SHP77 treated with DMSO at 0.1 percent for 48 hours (cell line): ENCODE results near the gene EPHA1.

Source experiments
- DNase-seq: peaks from one replicate; lab custom pipeline; 2025; lab: John Stamatoyannopoulos, UW

Gene EPHA1

DNA sequence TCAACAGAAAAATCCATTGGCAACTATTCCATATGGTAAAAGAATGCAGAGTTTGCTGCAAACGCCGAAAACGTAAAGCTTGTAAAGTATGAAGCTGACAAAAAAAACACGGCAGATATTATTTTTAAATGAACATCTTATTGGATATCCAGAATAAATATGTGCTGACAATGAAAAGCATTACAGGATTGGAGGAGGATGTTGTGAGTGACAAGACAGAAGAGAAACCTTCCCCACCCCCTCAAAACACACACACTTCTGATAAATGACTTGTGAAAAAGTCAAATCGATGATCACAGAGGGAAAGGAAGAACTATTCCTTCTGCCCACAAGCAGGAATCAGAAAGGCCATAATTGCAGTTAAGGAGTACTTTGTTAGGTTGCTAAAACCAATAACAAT is 60.7 kb downstream of the EPHA1 start:
- no peak for DNase-seq

DNA sequence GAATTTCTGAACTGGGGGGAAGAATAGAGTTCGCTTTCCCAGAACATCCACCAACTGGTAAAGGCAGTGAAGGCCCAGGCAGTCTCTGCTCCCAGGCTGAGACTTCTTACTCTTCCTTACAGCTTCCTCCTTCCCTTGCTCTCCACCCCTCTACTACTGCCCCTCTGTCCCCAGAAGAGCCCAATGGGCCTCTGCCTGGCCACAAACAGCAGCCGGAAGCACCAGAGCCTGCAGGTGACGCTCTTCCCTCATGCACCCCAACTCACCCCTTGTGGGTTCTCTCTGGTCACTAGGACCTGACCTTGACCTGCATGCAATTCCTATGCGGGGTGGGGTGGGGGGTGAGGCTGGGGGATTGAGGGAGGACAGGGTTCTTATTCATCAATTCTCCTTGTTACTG is 62.6 kb downstream of the EPHA1 start:
- no peak for DNase-seq

DNA sequence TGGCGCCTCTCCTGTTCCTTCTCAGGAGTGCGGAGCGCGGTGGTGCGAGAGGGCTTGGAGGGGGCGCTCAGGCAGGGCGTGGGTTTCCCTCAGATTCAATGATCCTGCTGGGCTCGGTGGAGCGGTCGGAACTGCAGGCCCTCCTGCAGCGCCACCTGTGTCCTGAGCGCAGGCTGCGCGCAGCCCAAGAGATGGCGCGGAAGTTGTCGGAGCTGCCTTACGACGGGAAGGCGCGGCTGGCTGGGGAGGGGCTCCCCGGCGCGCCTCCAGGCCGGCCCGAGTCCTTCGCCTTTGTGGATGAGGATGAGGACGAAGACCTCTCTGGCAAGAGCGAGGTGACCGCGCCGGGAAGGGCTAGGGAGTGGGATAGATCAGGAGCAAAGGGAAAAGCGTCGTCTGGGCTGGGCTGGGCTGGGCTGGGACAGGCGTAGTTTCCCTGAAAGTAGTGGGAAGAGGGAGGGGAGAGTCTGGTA is 63.2 kb downstream of the EPHA1 start:
- DNase-seq, result no peak

DNA sequence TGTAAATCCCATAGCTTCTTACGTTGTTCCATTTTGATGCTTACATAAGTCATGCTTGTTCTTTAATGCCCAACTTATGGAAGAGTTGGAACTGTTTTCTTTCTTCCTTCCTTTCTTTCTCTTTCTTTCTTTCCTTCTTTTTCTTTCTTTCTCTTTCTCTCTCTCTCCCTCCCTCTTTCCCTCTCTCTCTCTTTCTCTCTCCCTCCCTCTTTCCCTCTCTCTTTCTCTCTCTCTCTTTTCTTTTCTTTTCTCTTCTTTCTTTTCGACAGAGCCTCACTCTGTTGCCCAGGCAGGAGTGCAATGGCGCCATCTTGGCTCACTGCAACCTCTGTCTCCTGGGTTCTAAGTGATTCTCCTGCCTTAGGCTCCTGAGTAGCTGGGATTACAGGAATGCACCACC is 65.1 kb downstream of the EPHA1 start:
- no peak for DNase-seq

DNA sequence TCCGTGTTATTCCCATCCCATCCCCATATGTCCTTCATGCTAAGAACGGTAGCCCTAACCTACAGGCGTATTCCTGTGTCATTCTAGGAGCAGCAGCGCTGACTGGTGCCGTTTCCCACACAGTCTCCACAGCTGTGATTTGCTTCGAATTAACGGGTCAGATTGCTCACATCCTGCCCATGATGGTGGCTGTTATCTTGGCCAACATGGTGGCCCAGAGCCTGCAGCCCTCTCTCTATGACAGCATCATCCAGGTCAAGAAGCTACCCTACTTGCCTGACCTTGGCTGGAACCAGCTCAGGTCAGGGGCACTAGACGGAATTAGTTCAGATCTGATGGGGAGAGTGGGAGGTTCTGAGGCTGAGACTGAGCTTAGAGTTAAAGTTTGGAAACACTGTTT is 66.8 kb downstream of the EPHA1 start:
- DNase-seq, result no peak
